Neural progenitor cell (in vitro differentiated cells): ENCODE results near the gene TEDC1. TPM values are rescaled to one million over a fixed set of nuclear protein-coding genes. Genes with fewer than 3 reads are reported as not detected.
A peak's percentile ranks its signal among the peaks of the same experiment; 100 is the strongest.

Source experiments
- DNase-seq: peaks from one replicate; pipeline ENCODE4 v3.0.0-alpha.2; 2016; ENCODE audit warnings: low spot score
- H2AFZ ChIP-seq: fragments of 200-600 bp; sonication (generic); replicated peaks from 2 replicates; pipeline ENCODE4 v1.6.1; 2016; ENCODE audit warnings: antibody characterized with exemption
- H3F3A ChIP-seq: fragments of 200-600 bp; sonication (generic); 2 replicates; pipeline ENCODE4 v1.6.1; 2016; ENCODE audit warnings: antibody characterized with exemption, low read depth
- H3K27ac ChIP-seq: fragments of 200-600 bp; sonication (generic); 2 replicates; pipeline ENCODE4 v1.5.1; 2016; ENCODE audit warnings: mild to moderate bottlenecking
- H3K27me3 ChIP-seq: fragments of 200-600 bp; sonication (generic); 2 replicates; pipeline ENCODE4 v1.6.1; 2016; ENCODE audit warnings: mild to moderate bottlenecking, moderate library complexity
- H3K36me3 ChIP-seq: fragments of 200-600 bp; sonication (generic); 2 replicates; pipeline ENCODE4 v1.5.1; 2016
- H3K4me1 ChIP-seq: fragments of 200-600 bp; sonication (generic); 2 replicates; pipeline ENCODE4 v1.6.1; 2016; ENCODE audit warnings: mixed run types
- H3K4me2 ChIP-seq: fragments of 200-600 bp; sonication (generic); 2 replicates; pipeline ENCODE4 v1.6.1; 2016
- H3K4me3 ChIP-seq: fragments of 200-600 bp; sonication (generic); 2 replicates; pipeline ENCODE4 v1.5.1; 2016
- H3K79me2 ChIP-seq: fragments of 200-600 bp; sonication (generic); 2 replicates; pipeline ENCODE4 v1.6.1; 2016; ENCODE audit warnings: low read depth
- H3K9ac ChIP-seq: fragments of 200-600 bp; sonication (generic); 2 replicates; pipeline ENCODE4 v1.6.1; 2016
- H3K9me3 ChIP-seq: fragments of 200-600 bp; sonication (generic); 2 replicates; pipeline ENCODE4 v1.5.1; 2016; ENCODE audit warnings: low read depth
- H4K20me1 ChIP-seq: fragments of 200-600 bp; sonication (generic); 2 replicates; pipeline ENCODE4 v1.6.1; 2016; ENCODE audit warnings: low read depth
- H3K27ac Mint-ChIP-seq: 3 replicates; pipeline ENCODE4 v1.8.0; 2021; ENCODE audit warnings: mixed read lengths
- H3K27me3 Mint-ChIP-seq: 2 replicates; pipeline ENCODE4 v1.8.0; 2022; ENCODE audit warnings: low read depth, mild to moderate bottlenecking, inconsistent platforms, moderate library complexity, mixed read lengths; ENCODE audit not compliant: insufficient read depth
- H3K36me3 Mint-ChIP-seq: 3 replicates; pipeline ENCODE4 v1.8.0; 2021; ENCODE audit warnings: mixed read lengths
- H3K4me1 Mint-ChIP-seq: 3 replicates; pipeline ENCODE4 v1.8.0; 2021; ENCODE audit warnings: mixed read lengths
- H3K4me3 Mint-ChIP-seq: 3 replicates; pipeline ENCODE4 v1.8.0; 2021; ENCODE audit warnings: mild to moderate bottlenecking, moderate library complexity, mixed read lengths
- H3K9me3 Mint-ChIP-seq: 3 replicates; pipeline ENCODE4 v1.8.0; 2020; ENCODE audit warnings: mixed read lengths
- CTCF ChIP-seq: fragments of 200-600 bp; sonication (generic); IDR thresholded peaks from 2 replicates; pipeline ENCODE4 v1.5.1; 2017; ENCODE audit warnings: antibody characterized with exemption, mild to moderate bottlenecking
- EZH2 ChIP-seq: fragments of 200-600 bp; sonication (generic); IDR thresholded peaks from 2 replicates; pipeline ENCODE4 v1.6.1; 2017; ENCODE audit warnings: antibody characterized with exemption, mild to moderate bottlenecking, moderate library complexity
- EZH2phosphoT487 ChIP-seq: fragments of 200-600 bp; sonication (generic); IDR thresholded peaks from 2 replicates; pipeline ENCODE4 v1.6.1; 2017; ENCODE audit warnings: antibody characterized with exemption
- total RNA-seq: library from RNA; depleted of rRNA; stranded (reverse); fragments of >200 nt; gene quantifications from 2 replicates; pipeline ENCODE4 v1.2.3, GENCODE V29; 2015; ENCODE audit warnings: low replicate concordance

The TEDC1 gene
- total RNA-seq, 1 donor from 2014 or later: 3.6 TPM

GRCh38 chr14:105531894-105532623 is 41.0 kb downstream of the TEDC1 start:
- H3K27ac ChIP-seq: no peak overlapping the region
- peaks cover 49% of the 10 kb centered on the region for H3K27me3 ChIP-seq
- H3K4me3 ChIP-seq: no peak overlapping the region
- H3K4me2 ChIP-seq: no peak overlapping the region
- no peak overlapping the region for H2AFZ ChIP-seq
- H3K9me3 ChIP-seq: no peaks in the 10 kb centered on the region
- peaks cover 14% of the 10 kb centered on the region for H3K27me3 Mint-ChIP-seq
- no peaks in the 10 kb centered on the region for H3K9me3 Mint-ChIP-seq
- no peaks in the 10 kb centered on the region for H3F3A ChIP-seq
- no peak overlapping the region for H3K9ac ChIP-seq
- H3K79me2 ChIP-seq: no peaks in the 10 kb centered on the region
- no peak overlapping the region for H3K4me3 Mint-ChIP-seq
- TF ChIP-seq EZH2phosphoT487 (no peak), EZH2 (no peak), CTCF (no peak)
- no peaks in the 10 kb centered on the region for H3K4me1 ChIP-seq
- no peaks in the 10 kb centered on the region for H4K20me1 ChIP-seq
- H3K27ac Mint-ChIP-seq: no peak overlapping the region
- no peak for DNase-seq
- peaks cover 4% of the 10 kb centered on the region for H3K4me1 Mint-ChIP-seq
- H3K36me3 ChIP-seq: no peaks in the 10 kb centered on the region
- H3K36me3 Mint-ChIP-seq: no peaks in the 10 kb centered on the region

GRCh38 chr14:105532735-105533141 is 41.7 kb downstream of the TEDC1 start:
- DNase-seq: peak; percentile 45
- TF ChIP-seq EZH2phosphoT487: no peak
- TF ChIP-seq EZH2: no peak
- TF ChIP-seq CTCF: peak; percentile 31

GRCh38 chr14:105533391-105533790 is 42.3 kb downstream of the TEDC1 start:
- peaks cover 4% of the 10 kb centered on the region for H3K4me1 Mint-ChIP-seq
- H3K4me3 Mint-ChIP-seq: no peak overlapping the region
- no peaks in the 10 kb centered on the region for H3K36me3 ChIP-seq

More at GRCh38 chr14:105532735-105533141, 41.7 kb downstream of the TEDC1 start:
- no peak overlapping the region for H3K27ac Mint-ChIP-seq
- no peak overlapping the region for H3K4me3 ChIP-seq
- peaks cover 43% of the 10 kb centered on the region for H3K27me3 ChIP-seq
- H3K9me3 Mint-ChIP-seq: no peaks in the 10 kb centered on the region
- no peaks in the 10 kb centered on the region for H3F3A ChIP-seq
- H3K79me2 ChIP-seq: no peaks in the 10 kb centered on the region
- no peaks in the 10 kb centered on the region for H3K9me3 ChIP-seq
- no peaks in the 10 kb centered on the region for H4K20me1 ChIP-seq
- H2AFZ ChIP-seq: no peak overlapping the region
- peak overlapping the region; percentile 41 for H3K4me3 Mint-ChIP-seq
- H3K4me1 Mint-ChIP-seq: peaks cover 4% of the 10 kb centered on the region
- no peaks in the 10 kb centered on the region for H3K36me3 ChIP-seq
- peaks cover 16% of the 10 kb centered on the region for H3K27me3 Mint-ChIP-seq
- no peak overlapping the region for H3K27ac ChIP-seq
- H3K4me2 ChIP-seq: no peak overlapping the region
- no peaks in the 10 kb centered on the region for H3K4me1 ChIP-seq
- no peaks in the 10 kb centered on the region for H3K36me3 Mint-ChIP-seq
- H3K9ac ChIP-seq: no peak overlapping the region

More at GRCh38 chr14:105533391-105533790, 42.3 kb downstream of the TEDC1 start:
- H3K4me3 ChIP-seq: no peak overlapping the region
- H3K4me2 ChIP-seq: no peak overlapping the region
- no peaks in the 10 kb centered on the region for H3F3A ChIP-seq
- no peaks in the 10 kb centered on the region for H4K20me1 ChIP-seq
- H3K4me1 ChIP-seq: no peaks in the 10 kb centered on the region
- Mint-ChIP-seq H3K27ac (peak overlapping the region; percentile 34), H3K9me3 (no peaks in the 10 kb centered on the region), H3K36me3 (no peaks in the 10 kb centered on the region), H3K27me3 (peaks cover 18% of the 10 kb centered on the region)
- no peak for TF ChIP-seq EZH2phosphoT487
- no peak for TF ChIP-seq CTCF
- TF ChIP-seq EZH2: no peak
- H3K9ac ChIP-seq: no peak overlapping the region
- H3K9me3 ChIP-seq: no peaks in the 10 kb centered on the region
- no peak overlapping the region for H3K27ac ChIP-seq
- DNase-seq: no peak
- no peak overlapping the region for H2AFZ ChIP-seq
- H3K27me3 ChIP-seq: peaks cover 36% of the 10 kb centered on the region
- H3K79me2 ChIP-seq: no peaks in the 10 kb centered on the region
